ENCODE data around the gene QRICH1. TPM values are rescaled to one million over a fixed set of nuclear protein-coding genes. Genes with fewer than 3 reads are reported as not detected.

Gene QRICH1, protein sequence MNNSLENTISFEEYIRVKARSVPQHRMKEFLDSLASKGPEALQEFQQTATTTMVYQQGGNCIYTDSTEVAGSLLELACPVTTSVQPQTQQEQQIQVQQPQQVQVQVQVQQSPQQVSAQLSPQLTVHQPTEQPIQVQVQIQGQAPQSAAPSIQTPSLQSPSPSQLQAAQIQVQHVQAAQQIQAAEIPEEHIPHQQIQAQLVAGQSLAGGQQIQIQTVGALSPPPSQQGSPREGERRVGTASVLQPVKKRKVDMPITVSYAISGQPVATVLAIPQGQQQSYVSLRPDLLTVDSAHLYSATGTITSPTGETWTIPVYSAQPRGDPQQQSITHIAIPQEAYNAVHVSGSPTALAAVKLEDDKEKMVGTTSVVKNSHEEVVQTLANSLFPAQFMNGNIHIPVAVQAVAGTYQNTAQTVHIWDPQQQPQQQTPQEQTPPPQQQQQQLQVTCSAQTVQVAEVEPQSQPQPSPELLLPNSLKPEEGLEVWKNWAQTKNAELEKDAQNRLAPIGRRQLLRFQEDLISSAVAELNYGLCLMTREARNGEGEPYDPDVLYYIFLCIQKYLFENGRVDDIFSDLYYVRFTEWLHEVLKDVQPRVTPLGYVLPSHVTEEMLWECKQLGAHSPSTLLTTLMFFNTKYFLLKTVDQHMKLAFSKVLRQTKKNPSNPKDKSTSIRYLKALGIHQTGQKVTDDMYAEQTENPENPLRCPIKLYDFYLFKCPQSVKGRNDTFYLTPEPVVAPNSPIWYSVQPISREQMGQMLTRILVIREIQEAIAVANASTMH
- 89.8 and 94.5 TPM in 2 replicates for total RNA-seq (2014; rRNA removed; shearing (Covaris generic))

DNA sequence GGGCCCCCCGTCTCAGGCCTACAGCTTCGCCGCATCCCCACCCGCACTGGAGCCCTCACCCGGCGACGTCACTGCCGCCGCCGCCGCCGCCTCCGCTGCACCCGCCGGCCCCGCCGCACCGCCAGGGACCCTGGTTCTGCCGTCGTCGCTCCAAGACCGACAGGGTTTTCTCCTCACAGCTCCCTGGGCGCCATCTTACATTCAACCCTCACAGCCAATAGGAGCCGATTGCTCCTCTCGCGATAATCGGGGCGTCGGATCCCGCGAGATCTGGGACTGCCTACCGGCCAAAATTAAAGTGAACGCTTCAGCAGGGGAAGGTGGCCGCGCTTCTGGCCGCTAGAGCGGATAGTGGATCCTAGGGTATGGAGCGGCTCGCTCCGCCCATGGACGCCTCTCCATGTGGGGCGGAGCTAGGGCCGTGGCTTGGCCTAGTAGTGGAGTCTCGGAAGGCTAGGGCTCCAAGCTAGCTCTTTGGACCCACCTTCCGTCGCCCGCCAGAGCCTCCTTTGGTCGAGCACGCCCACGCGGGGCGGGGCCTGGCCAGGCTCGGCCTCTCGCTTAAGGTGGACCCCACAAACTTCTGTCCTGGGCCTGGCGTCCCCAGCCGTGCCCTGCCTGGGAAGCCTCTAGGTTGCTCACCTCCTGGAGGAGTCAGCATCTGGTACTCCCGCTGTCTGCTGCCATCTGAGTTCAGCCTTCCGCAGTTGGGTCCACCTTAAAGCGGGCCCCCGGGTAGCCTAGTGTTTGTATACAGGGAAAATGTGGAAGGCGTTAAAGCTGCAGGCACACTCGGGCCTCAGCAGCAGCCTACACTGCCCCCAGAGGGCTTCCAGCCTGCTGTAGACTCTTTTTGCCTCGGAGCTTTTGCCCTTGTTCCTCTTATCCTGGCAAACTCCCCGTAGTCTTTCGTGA, at the start of gene QRICH1:
Gene QRICH1, minus strand, starts transcription at position 219 of the 915 bp plus-strand sequence. CDS start 17,054 bp downstream, outside the sequence.
- peak; percentile 97 to 99 for DNase-seq
- Histone ChIP-seq H3K27me3 (no peaks in the 10 kb centered on the region), H3K4me3 (peak within 1 kb of the TSS; percentile 82), H3K4me1 (no peaks in the 10 kb centered on the region; the same call in 1 of the 2 replicates), H3K9me3 (replicated peaks) (no peaks in the 10 kb centered on the region), H3K36me3 (peaks cover 8% of the 10 kb centered on the region), H3K27ac (peak within 1 kb of the TSS; percentile 90)

DNA sequence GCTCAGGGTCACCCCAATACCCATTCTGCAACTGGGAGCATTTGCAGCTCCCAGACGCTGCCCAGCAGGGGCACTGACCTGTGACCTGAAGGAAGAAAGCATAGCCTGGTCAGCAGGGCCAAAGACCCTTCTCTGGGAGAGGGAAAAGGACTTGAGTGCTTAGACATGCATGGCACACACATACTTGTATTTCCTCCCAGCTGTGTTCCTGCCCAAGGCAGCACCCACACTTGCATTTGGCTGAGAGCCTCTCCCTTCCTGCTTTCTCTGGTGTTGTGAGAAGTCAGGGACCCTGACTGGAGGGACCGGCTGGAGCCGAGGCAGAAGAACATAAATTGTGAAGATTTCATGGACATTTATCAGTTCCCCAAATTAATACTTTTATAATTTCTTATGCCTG, 46.2 kb upstream of the QRICH1 start:
- Histone ChIP-seq H3K9me3 (replicated peaks) (no peaks in the 10 kb centered on the region), H3K27ac (no peak overlapping the region), H3K4me1 (no peaks in the 10 kb centered on the region), H3K27me3 (no peaks in the 10 kb centered on the region), H3K4me3 (no peak overlapping the region), H3K36me3 (no peaks in the 10 kb centered on the region)
- DNase-seq: no peak

DNA sequence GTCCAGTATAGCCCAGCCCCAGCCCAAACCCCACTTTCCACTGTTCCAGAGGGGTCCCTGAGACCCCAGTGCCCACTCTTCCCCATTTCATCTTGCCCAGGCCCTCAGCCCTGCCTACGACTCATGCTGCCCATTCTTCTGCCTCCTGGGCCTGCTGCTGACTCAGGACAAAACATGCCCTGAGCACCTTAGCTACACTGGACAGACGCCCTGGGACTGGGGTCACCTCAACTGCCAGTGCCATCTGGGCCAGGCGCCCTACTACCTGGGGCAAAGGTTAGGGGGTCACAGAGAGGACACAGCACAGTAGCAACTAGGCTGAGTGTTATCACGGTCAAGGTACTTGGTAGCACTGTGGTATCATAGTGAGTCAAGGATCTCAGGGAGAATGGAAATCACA, 41.6 kb upstream of the QRICH1 start:
- Histone ChIP-seq H3K36me3 (no peaks in the 10 kb centered on the region), H3K27me3 (no peaks in the 10 kb centered on the region), H3K4me1 (no peaks in the 10 kb centered on the region; the same call in 1 of the 2 replicates), H3K4me3 (no peak overlapping the region), H3K9me3 (replicated peaks) (no peaks in the 10 kb centered on the region), H3K27ac (no peak overlapping the region)
- DNase-seq: no peak

DNA sequence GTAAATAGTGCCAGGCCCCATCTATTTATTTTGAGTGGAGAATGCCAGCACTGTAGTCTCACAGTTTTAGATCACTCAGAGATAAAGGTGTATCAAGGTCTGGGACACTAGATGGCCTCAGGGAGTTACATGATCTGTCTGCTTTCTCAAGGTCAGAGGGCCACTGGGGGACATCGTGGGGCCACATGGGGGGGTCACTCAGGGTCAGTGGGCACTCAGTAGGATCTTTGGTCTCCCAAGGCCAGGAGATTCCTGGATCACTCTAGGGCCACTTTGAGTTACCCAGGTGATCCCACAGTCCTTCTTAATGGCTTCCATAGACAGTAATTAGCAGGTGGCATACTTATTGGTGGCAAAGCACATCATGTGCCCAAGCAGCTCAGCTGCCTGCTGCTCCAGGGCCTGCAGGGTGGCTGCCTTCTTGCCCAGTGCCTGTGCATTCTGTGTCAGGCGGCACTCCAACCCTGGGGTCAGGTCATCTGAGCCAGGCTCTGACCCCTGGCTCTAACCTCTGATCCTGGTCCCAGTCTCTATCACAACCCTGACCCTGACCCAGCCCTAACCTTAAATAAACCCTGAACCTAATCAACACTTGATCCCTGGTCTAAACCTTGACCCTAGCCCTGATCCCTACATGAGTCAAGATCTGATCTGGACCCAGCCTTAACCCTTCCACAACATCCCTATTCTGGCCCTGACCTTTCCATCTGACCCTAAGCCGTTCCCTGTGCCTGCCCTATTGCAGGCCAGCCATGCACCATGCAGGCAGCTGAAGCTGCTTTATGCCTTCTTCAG, 40.8 kb upstream of the QRICH1 start:
- no peaks in the 10 kb centered on the region for H3K27me3 ChIP-seq
- no peak overlapping the region for H3K27ac ChIP-seq
- no peaks in the 10 kb centered on the region for H3K36me3 ChIP-seq
- no peak for DNase-seq
- no peaks in the 10 kb centered on the region for H3K9me3 ChIP-seq (replicated peaks)
- H3K4me3 ChIP-seq: no peak overlapping the region; the same call in 1 of the 2 replicates
- no peaks in the 10 kb centered on the region; the same call in 1 of the 2 replicates for H3K4me1 ChIP-seq

GRCh38 chr3:49133226-49133951, 39.5 kb upstream of the QRICH1 start:
- Histone ChIP-seq H3K4me1 (no peaks in the 10 kb centered on the region; the same call in 1 of the 2 replicates), H3K9me3 (replicated peaks) (no peaks in the 10 kb centered on the region), H3K36me3 (no peaks in the 10 kb centered on the region), H3K4me3 (peak overlapping the region; percentile 65), H3K27me3 (no peaks in the 10 kb centered on the region), H3K27ac (peak overlapping the region; percentile 55)
- peak; percentile 86 to 88 for DNase-seq

- H3K4me3 ChIP-seq: peak within 1 kb of the TSS; percentile 65
- peak; percentile 76 to 82 for DNase-seq
- H3K27ac ChIP-seq: peak within 1 kb of the TSS; percentile 55
- no peaks in the 10 kb centered on the region for H3K27me3 ChIP-seq
- H3K9me3 ChIP-seq (replicated peaks): no peaks in the 10 kb centered on the region
- no peaks in the 10 kb centered on the region; the same call in 1 of the 2 replicates for H3K4me1 ChIP-seq
- no peaks in the 10 kb centered on the region for H3K36me3 ChIP-seq
These were observed 38.8 kb upstream of the QRICH1 start, which contains the start of gene LAMB2 for GRCh38 chr3:49132437-49133225. LAMB2 (minus strand) TSS chr3:49133050; CDS start chr3:49132867, 183 bp downstream.

GRCh38 chr3:49132073-49132436, 38.2 kb upstream of the QRICH1 start:
- Histone ChIP-seq H3K9me3 (replicated peaks) (no peaks in the 10 kb centered on the region), H3K27me3 (no peaks in the 10 kb centered on the region), H3K4me1 (no peaks in the 10 kb centered on the region; the same call in 1 of the 2 replicates), H3K27ac (peak overlapping the region; percentile 55; the same call in 1 of the 2 replicates), H3K4me3 (peak overlapping the region; percentile 65), H3K36me3 (no peaks in the 10 kb centered on the region)
- no peak for DNase-seq

DNA sequence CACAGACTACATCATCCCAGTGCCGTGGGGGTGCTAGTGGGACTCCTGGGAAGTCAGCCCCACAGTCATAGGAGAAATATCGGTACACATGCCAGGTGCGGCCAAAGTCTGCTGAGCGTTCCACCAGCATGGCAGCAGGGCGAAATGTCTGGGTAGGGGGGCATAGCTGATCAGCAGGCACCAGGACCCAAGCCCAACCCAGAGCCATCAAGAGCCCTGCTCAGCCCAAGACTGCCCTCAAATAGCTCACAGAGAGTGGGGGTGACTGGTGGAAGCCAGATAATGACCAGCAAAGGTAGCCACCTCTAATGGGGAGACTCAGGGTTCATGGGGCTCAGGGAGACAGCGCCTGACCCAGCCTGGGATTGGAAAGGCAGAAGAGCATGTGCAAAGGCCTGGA, 37.7 kb upstream of the QRICH1 start:
- no peaks in the 10 kb centered on the region for H3K9me3 ChIP-seq (replicated peaks)
- no peaks in the 10 kb centered on the region; the same call in 1 of the 2 replicates for H3K4me1 ChIP-seq
- DNase-seq: no peak
- no peaks in the 10 kb centered on the region for H3K36me3 ChIP-seq
- H3K4me3 ChIP-seq: no peak overlapping the region
- H3K27ac ChIP-seq: no peak overlapping the region
- H3K27me3 ChIP-seq: no peaks in the 10 kb centered on the region

GRCh38 chr3:49131040-49131439, 37.2 kb upstream of the QRICH1 start:
- H3K27ac ChIP-seq: no peak overlapping the region
- DNase-seq: no peak
- no peaks in the 10 kb centered on the region for H3K27me3 ChIP-seq
- no peaks in the 10 kb centered on the region; the same call in 1 of the 2 replicates for H3K4me1 ChIP-seq
- no peaks in the 10 kb centered on the region for H3K36me3 ChIP-seq
- H3K4me3 ChIP-seq: no peak overlapping the region
- no peaks in the 10 kb centered on the region for H3K9me3 ChIP-seq (replicated peaks)

GRCh38 chr3:49124991-49125670, 31.3 kb upstream of the QRICH1 start:
- Histone ChIP-seq H3K4me1 (no peaks in the 10 kb centered on the region), H3K4me3 (no peak overlapping the region), H3K27ac (no peak overlapping the region), H3K36me3 (no peaks in the 10 kb centered on the region), H3K9me3 (replicated peaks) (no peaks in the 10 kb centered on the region), H3K27me3 (no peaks in the 10 kb centered on the region)
- no peak for DNase-seq

- Histone ChIP-seq H3K9me3 (replicated peaks) (no peaks in the 10 kb centered on the region), H3K36me3 (no peaks in the 10 kb centered on the region), H3K4me1 (no peaks in the 10 kb centered on the region), H3K4me3 (no peak overlapping the region), H3K27ac (no peak overlapping the region), H3K27me3 (no peaks in the 10 kb centered on the region)
- no peak for DNase-seq
These were observed 30.3 kb upstream of the QRICH1 start for GRCh38 chr3:49124203-49124602.

DNA sequence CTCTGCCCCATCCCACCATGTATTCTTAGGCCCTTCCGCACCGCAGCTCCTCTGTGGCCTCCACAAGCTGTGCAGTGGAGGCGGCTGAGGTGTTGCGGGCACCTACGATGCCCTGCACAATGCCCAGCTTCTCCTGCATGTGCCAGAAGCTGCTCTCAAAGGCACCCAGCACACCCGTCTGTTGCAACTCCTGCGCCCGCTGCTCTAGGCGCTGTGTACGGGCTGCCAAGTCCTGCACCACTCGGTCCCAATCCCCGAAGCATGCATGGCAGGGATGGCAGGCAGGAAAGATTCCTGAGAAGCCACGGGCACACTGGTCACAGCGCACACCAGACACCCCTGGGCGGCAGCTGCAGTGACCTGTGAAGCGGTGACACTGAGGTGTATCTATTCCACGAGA, 29.8 kb upstream of the QRICH1 start:
- Histone ChIP-seq H3K36me3 (no peaks in the 10 kb centered on the region), H3K4me1 (no peaks in the 10 kb centered on the region), H3K27ac (no peak overlapping the region), H3K4me3 (no peak overlapping the region), H3K27me3 (no peaks in the 10 kb centered on the region), H3K9me3 (replicated peaks) (no peaks in the 10 kb centered on the region)
- no peak for DNase-seq
